PC-9 (cell line): ENCODE data around the gene TANK.

Experiments used
- CTCF ChIP-seq: fragments of 200-600 bp; sonication (generic); conservative IDR thresholded peaks from 2 replicates; pipeline ENCODE4 v1.6.1; 2017; ENCODE audit warnings: mixed run types, antibody characterized with exemption, mild to moderate bottlenecking, moderate library complexity
- EZH2 ChIP-seq: fragments of 200-600 bp; sonication (generic); IDR thresholded peaks from 2 replicates; pipeline ENCODE4 v1.8.0; 2017; ENCODE audit warnings: antibody characterized with exemption, low read depth

- TF ChIP-seq CTCF (no peak), EZH2 (no peak)
Observed at GRCh38 chr2:161246281-161246680, 86.1 kb downstream of the TANK start.
